HG03135 (cell line): Measurements from ENCODE around the gene CCDC171.

Source experiments
- ATAC-seq: cut with Tn5 transposase; IDR thresholded peaks from one replicate; pipeline ENCODE4 v1.9.1; 2021; ENCODE audit warnings: mild to moderate bottlenecking, moderate library complexity; ENCODE audit not compliant: unreplicated experiment

CCDC171 gene

DNA sequence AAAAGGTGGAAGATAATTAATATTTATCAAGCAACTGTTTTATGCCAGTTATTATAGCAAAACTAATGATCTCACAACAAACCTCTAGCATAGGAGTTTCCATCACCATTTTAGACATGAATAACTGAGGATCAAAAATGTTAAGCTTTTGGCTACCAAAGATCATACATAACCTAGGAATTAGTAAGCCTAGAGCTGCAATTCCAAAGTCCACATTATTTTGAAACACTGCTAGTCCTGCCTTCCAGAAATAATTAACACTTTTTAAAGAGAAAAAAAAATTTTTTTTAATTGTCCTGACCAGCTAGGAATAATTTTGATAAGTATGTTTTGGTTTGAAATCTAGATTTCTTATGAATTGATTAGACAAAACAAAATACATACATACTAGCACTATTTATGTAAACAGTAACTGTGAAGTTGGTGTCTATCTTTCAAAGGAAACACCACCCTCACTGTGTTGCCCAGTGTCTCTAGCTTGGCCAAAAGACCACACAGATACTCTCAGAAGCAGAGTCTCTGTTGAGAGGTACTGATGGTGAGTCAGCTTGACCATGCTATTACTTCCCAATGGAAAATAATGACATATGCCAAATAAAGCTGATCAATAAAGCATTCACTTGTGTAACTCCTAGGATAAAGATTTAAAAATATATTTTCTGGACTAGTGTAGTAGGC is 422.4 kb downstream of the CCDC171 start:
- ATAC-seq: no peak

DNA sequence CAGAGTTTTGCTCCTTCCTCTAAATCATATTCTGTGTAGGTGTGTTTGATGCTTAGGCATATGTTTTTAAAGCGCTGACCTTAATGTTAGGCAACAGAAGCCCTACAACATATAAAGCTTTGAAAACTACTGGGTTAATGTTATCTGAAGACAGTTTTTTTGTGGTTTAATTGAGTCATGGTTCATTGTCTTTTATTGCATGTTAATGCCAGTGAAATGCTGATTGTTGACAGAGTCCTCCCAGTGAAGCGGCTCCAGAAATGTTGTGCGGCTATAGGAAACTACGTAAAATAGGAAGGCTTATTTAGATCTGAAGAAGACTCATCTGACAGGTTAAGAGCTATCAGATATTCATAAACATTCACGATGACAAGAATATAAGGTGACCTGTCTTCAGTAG is 424.6 kb downstream of the CCDC171 start:
- ATAC-seq: no peak

DNA sequence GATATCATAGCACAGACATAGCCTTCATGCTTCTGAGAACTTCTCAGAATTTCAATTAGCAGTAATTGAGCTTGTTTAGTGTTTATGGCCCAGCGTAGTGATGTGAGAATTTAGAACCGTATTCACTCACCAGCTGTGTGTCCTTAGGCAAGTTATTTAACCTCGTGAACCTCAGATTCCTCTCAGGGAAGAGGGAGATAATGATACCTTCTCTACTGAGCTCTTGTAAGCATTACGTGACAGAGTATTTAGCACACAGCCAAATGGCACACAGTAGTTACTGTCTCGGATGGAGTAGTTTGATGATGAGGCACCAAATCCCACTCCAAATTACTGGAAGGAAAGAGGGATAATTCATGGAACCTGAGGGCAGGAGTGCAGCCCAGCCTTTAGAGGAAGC is 429.3 kb downstream of the CCDC171 start:
- no peak for ATAC-seq

DNA sequence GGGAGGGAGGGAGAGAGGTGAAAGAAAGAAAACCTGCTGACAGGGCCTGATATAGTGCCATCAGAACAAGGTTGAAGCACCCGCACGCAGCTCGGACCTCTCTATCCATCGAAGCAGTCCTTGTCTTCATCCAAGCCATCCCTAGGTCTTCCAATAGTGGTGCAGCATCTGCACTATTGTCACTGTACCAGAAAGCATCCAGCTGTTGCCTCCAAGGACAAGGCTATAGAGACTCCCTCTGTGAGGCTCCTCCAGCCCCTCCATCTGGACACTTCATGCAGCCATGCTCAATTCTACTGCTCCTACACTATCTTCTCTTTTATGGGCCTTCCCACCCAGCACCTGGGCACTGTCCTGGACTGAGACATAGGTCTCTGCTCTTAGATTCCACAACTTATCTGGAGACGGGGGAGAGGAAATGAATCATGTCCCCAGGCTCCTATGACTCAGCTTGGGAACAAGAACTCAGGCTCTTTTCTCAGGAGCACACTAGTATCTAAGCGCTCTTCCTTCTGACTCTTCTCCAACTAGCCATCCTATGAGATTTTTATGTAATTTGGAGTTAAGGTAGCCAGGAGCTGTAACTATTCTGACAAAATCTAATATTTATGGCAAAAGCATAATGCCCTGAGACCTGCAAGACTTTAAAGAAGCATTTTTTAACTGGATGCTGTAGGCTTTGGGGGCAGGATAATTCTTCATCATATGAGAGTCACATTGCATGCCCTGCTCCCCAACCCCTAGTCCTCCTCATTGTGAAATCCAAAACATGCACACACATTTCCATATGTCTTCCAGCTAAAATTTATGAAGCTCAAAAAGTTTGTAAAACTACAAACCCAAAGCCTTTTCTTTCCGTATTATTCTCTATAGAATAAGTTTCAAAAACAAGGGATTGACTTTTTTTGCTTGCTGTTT is 446.8 kb downstream of the CCDC171 start:
- ATAC-seq: no peak

DNA sequence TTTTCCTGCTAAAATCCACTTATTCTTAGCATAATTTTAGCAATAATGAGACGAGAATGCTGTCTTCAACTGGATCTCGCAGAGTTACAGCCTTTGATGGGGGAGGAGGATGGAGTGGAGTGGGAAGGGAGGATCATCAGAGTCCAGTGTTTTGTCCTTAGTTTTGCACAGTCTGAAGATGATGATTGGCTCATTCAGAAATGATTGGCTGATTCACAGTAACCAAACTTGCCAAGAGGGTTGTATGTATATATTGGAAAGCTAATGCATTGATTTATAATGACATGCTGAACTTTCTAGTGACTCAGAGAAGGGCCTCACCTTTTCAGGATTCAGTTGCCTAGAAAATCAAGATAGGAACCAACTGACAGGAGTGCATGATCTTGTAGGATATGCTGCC is 448.0 kb downstream of the CCDC171 start:
- ATAC-seq: no peak

DNA sequence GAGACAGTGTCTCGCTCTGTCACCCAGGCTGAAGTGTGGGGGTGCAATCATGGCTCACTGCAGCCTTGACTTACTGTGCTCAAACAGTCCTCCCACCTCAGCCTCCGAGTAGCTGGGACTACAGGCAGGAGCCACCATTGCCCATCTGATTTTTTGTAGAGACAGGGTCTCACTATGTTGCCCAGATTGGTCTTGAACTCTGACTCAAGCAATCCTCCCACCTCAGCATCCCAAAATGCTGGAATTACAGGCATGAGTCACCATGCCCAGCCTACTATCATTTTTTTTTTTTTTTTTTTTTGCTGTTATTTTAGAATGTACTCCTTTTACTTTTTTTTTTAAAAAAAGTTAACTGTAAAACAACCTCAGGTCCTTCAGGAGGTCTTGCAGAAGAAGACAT is 449.0 kb downstream of the CCDC171 start:
- ATAC-seq: no peak

DNA sequence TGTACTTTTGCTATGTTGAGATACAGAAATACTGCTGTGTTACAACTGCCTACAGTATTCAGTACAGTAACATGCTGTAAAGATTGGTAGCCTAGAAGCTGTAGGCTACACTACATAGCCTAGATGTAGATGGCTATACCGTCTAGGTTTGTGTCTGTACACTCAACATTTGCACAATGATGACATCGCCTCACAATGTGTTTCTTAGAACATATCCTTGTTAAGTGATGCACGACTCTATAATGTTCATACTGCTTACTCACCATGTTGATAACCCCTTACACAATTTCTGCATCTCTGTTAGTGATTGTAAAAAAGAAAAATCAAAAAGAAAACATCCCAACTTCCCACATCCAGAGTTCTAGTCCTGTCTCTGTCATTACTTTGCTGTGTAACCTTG is 450.0 kb downstream of the CCDC171 start:
- no peak for ATAC-seq

DNA sequence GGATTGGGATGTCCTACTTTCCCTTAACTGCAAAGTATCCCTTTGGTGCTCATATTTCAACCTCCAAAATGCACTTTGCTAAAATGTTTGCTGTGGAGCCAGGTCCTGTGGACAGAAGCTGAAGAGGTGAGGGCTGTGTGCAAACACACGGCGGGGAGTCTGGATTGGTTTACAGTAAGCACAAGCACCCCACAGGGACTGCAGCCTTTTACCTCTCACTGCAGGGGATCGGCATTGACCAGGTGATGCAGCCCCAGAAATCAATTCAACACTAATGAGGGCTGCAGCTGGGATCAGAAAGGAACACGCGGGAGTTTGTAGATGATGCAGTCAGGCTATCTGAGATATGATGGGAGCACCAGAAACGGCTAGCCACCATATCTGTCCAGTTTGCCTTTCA is 450.9 kb downstream of the CCDC171 start:
- no peak for ATAC-seq

DNA sequence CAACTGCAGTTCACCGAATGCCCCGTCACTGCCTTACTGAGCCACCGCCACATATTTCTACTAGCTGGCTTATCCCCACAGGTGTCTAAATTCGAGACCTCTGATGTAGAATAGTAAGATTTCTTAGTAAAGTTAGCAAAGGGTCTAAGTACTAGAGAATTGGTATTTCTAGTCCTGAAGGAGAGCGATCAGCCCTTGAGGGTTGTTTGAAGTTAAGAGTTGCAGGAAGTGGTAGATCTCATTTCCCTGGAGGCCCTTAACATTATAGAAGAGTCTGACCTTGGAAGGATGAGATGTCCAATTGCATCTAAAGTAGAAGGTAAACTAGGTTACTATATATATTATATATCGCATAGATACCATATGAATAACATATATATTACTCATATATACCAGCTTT is 451.8 kb downstream of the CCDC171 start:
- no peak for ATAC-seq

DNA sequence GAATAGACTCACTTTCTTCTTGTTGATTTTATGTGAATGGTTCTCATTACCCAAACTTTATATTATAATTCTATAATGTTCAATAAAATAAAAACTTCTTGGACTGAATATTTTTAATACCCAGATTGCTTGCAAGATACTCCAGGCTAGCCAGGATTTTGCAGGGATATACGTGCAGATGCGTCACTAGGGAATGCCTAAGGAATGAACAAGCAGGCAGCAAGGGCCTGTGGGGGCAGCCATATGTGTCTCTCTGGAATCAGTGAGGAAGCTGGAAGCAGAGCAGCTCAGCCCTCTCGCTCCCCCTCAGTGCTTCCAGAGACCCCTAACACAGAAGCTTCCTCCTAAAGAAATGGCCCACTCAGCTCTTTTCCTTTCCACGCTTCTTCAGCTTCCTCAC is 457.4 kb downstream of the CCDC171 start:
- ATAC-seq: no peak

DNA sequence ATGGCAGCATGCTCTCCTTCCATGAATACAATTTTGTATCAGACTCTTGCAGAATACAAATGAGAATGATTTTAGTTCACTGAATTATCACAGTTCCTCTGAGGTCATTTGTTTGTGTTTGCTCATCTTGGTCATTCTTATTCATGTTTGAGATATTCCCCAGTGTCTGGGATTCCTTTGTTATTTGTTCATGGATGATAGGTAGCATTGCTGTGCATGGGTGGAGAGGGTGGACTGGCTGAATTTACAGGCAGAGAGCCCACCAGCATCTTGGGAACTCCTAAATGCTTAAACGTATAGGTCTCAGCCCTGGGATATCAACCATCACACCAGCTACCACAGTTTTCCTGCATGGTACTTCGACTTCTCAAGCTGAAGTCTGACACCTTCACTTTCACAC is 459.8 kb downstream of the CCDC171 start:
- ATAC-seq: no peak

DNA sequence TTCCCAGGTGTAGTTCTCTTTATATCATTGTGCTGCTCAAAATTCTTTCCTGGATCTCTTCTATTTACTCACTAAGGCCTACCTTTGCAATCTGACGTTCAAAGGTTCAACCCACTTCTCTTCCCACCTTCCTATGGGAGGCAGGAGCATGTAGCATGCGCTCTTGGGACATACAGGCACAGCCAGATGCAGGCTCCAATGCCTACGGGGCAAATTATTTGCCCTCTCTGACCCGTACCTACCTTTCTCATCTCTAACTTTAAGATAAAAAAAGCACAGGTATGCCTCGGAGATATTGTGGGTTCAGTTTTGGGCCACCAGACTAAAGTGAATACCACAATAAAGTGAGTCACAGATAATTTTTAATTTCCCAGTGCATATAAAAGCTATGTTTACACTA is 460.5 kb downstream of the CCDC171 start:
- no peak for ATAC-seq

DNA sequence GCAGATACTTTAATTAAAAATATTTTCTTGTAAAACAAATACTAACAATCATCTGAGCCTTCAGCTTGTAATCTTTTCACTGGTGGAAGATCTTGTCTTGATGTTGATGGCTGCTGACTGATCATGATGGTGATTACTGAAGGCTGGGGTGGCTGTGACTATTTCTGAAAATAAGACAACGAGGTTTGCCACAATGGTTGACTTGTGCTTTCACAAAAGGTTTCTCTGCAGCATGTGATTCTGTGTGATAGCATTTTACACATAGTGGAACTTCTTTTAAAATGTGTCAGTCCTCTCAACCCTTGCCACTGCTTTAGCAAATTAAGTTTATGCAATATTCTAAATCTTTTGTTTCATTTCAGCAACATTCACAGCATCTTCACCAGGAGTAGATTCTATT is 461.0 kb downstream of the CCDC171 start:
- ATAC-seq: no peak

DNA sequence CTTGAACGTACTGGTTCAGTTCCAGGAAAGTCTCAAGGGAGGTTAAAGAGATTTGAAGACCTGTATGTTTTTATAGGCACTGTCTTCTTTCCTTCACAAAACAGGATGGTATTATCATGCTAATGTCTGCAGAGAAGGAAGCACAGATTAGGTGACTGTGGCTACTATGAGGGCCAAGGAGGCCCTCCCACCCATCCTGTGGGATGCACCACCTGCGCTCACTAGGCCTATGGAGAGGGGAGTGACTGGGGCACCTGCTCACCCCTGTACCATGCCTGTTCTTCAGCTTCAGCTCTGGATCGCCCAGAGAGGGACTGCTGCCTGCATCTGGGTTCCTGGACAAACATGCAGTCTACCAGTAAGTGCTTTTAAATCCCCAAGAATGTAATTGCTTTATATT is 469.4 kb downstream of the CCDC171 start:
- no peak for ATAC-seq

DNA sequence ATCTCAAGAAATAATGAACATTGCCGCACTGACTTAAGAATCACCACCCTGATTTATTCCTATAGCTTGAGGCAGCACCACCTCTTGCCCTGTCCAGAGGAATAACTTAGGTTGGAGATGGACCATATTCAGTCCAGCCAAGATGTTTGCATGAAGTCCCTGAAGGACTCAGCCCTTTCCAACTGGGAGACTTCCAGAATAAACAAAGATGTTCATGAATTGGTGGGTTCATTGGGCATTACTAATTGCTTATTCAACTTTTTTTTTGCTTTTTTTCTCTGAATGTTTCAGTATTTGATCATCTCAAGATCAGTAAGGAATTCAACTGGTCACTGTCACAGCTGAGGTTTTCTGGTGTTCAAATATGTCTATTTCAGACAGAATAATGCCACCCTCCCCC is 470.6 kb downstream of the CCDC171 start:
- ATAC-seq: no peak
